Activated CD4-positive, alpha-beta T cell treated with anti-CD3 and anti-CD28 coated beads for 36 hours (primary cell): ENCODE data around the gene CACFD1. TPM values are rescaled to one million over a fixed set of nuclear protein-coding genes. Genes with fewer than 3 reads are reported as not detected.

Experiments used
- ATAC-seq: fragments of 200-7000 bp; cut with Tn5 transposase; one replicate; pipeline ENCODE4 v1.10.0; 2021; ENCODE audit warnings: mild to moderate bottlenecking, moderate library complexity
- CTCF ChIA-PET: fragments of 350-600 bp; sonication (Branson Sonifier 250); formaldehyde crosslinking; loops from one replicate; lab custom pipeline; 2021; ENCODE audit warnings: antibody characterized with exemption; lab: Charles Lee
- POLR2A ChIA-PET: fragments of 350-600 bp; sonication (Branson Sonifier 250); formaldehyde crosslinking; loops from one replicate; lab custom pipeline; 2021; ENCODE audit warnings: antibody characterized with exemption, inconsistent platforms; lab: Charles Lee
- DNase-seq: peaks from one replicate; pipeline ENCODE4 v3.0.0-alpha.2; 2020
- H3K27ac Mint-ChIP-seq: one replicate; pipeline ENCODE4 v1.8.0; 2021; ENCODE audit warnings: mixed read lengths
- H3K27me3 Mint-ChIP-seq: one replicate; pipeline ENCODE4 v1.8.0; 2021; ENCODE audit warnings: mixed read lengths
- H3K36me3 Mint-ChIP-seq: one replicate; pipeline ENCODE4 v1.8.0; 2021; ENCODE audit warnings: low read depth, mixed read lengths
- H3K4me1 Mint-ChIP-seq: one replicate; pipeline ENCODE4 v1.8.0; 2021; ENCODE audit warnings: mixed read lengths
- H3K4me3 Mint-ChIP-seq: one replicate; pipeline ENCODE4 v1.8.0; 2021; ENCODE audit warnings: mild to moderate bottlenecking, moderate library complexity, mixed read lengths
- H3K9me3 Mint-ChIP-seq: one replicate; pipeline ENCODE4 v1.8.0; 2021; ENCODE audit warnings: low read depth, mixed read lengths
- intact Hi-C, 2 experiments: fragments of 100-400 bp; cut with DNase I in 1 of 2; cut with micrococcal nuclease in 1 of 2; formaldehyde crosslinking; loops; one replicate each; pipeline versions ENCODE4 v1.14.2 to v1.15.1; 2022 to 2024; cut with DNase I, micrococcal nuclease
- total RNA-seq, 2 experiments: library from RNA; stranded (reverse); gene quantifications; one replicate each; pipeline ENCODE4 v1.2.3, GENCODE V29; 2021

Gene CACFD1
- total RNA-seq, 2 experiments from 2014 or later = 0.87 to 0.90 TPM

- H3K36me3 Mint-ChIP-seq = no peaks in the 10 kb centered on the region
- no peak overlapping the region for H3K4me3 Mint-ChIP-seq
- H3K27me3 Mint-ChIP-seq = no peaks in the 10 kb centered on the region
- peaks cover 19% of the 10 kb centered on the region for H3K4me1 Mint-ChIP-seq
- no peak overlapping the region for H3K27ac Mint-ChIP-seq
- intact Hi-C loops = no loop called here
- ATAC-seq = no peak
- CTCF ChIA-PET = interaction anchor here (0.7 kb wide), 1 partner anchor 127 kb away, joined by 3 read pairs; no protein-coding TSS in a partner anchor
- DNase-seq = no peak
- peaks cover 3% of the 10 kb centered on the region for H3K9me3 Mint-ChIP-seq
- POLR2A ChIA-PET = no interaction called here
Observed at GRCh38 chr9:133507246-133507965, 47.6 kb downstream of the CACFD1 start.

GRCh38 chr9:133508046-133508445, 48.3 kb downstream of the CACFD1 start:
- ChIA-PET CTCF (interaction anchor here (0.7 to 1.5 kb wide), 2 partner anchors 10 to 126 kb away, joined by 3 read pairs; no protein-coding TSS in a partner anchor), POLR2A (no interaction called here)
- Mint-ChIP-seq H3K27me3 (no peaks in the 10 kb centered on the region), H3K4me3 (no peak overlapping the region), H3K27ac (no peak overlapping the region), H3K36me3 (no peaks in the 10 kb centered on the region), H3K4me1 (peaks cover 19% of the 10 kb centered on the region), H3K9me3 (no peaks in the 10 kb centered on the region)
- intact Hi-C loops = no loop called here
- ATAC-seq = no peak
- DNase-seq = no peak

- peak overlapping the region; percentile 39 for H3K27ac Mint-ChIP-seq
Observed at GRCh38 chr9:133509179-133510083, 49.7 kb downstream of the CACFD1 start.

GRCh38 chr9:133510926-133511505, 51.2 kb downstream of the CACFD1 start:
- no peak for DNase-seq
- intact Hi-C loops = no loop called here
- CTCF ChIA-PET = no interaction called here
- no peak for ATAC-seq
- Mint-ChIP-seq H3K27me3 (no peaks in the 10 kb centered on the region), H3K36me3 (no peaks in the 10 kb centered on the region), H3K4me3 (no peak overlapping the region), H3K9me3 (no peaks in the 10 kb centered on the region), H3K4me1 (peaks cover 19% of the 10 kb centered on the region), H3K27ac (no peak overlapping the region)
- POLR2A ChIA-PET = no interaction called here

More at GRCh38 chr9:133509179-133510083, 49.7 kb downstream of the CACFD1 start:
- H3K4me3 Mint-ChIP-seq = peak overlapping the region; percentile 12
- H3K9me3 Mint-ChIP-seq = no peaks in the 10 kb centered on the region
- intact Hi-C loops = no loop called here
- peaks cover 19% of the 10 kb centered on the region for H3K4me1 Mint-ChIP-seq
- no peaks in the 10 kb centered on the region for H3K36me3 Mint-ChIP-seq
- ATAC-seq = peak; percentile 42
- no peaks in the 10 kb centered on the region for H3K27me3 Mint-ChIP-seq
- ChIA-PET CTCF (interaction anchor here (0.6 to 1.5 kb wide), 3 partner anchors 11 to 272 kb away, joined by 3 read pairs; no protein-coding TSS in a partner anchor), POLR2A (no interaction called here)
- DNase-seq = peak; percentile 30

- POLR2A ChIA-PET = no interaction called here
- CTCF ChIA-PET = no interaction called here
- Mint-ChIP-seq H3K9me3 (no peaks in the 10 kb centered on the region), H3K36me3 (no peaks in the 10 kb centered on the region), H3K4me3 (no peak overlapping the region), H3K4me1 (peaks cover 19% of the 10 kb centered on the region), H3K27me3 (no peaks in the 10 kb centered on the region), H3K27ac (no peak overlapping the region)
- intact Hi-C loops = no loop called here
- no peak for ATAC-seq
- no peak for DNase-seq
Observed at GRCh38 chr9:133511607-133512006, 51.8 kb downstream of the CACFD1 start.

GRCh38 chr9:133512253-133513213, 52.8 kb downstream of the CACFD1 start:
- no peaks in the 10 kb centered on the region for H3K9me3 Mint-ChIP-seq
- ChIA-PET CTCF (no interaction called here), POLR2A (no interaction called here)
- H3K27ac Mint-ChIP-seq = no peak overlapping the region
- H3K27me3 Mint-ChIP-seq = no peaks in the 10 kb centered on the region
- no peak for DNase-seq
- H3K4me3 Mint-ChIP-seq = no peak overlapping the region
- peaks cover 18% of the 10 kb centered on the region for H3K4me1 Mint-ChIP-seq
- no peaks in the 10 kb centered on the region for H3K36me3 Mint-ChIP-seq
- intact Hi-C loops = no loop called here
- ATAC-seq = no peak

- DNase-seq (no peak), ATAC-seq (no peak)
- Mint-ChIP-seq H3K27ac (no peak overlapping the region), H3K9me3 (no peaks in the 10 kb centered on the region), H3K27me3 (no peaks in the 10 kb centered on the region), H3K4me3 (no peak overlapping the region), H3K36me3 (no peaks in the 10 kb centered on the region), H3K4me1 (peaks cover 13% of the 10 kb centered on the region)
- ChIA-PET POLR2A (no interaction called here), CTCF (no interaction called here)
- intact Hi-C loops = no loop called here
Observed at GRCh38 chr9:133513214-133514100, 53.7 kb downstream of the CACFD1 start.

GRCh38 chr9:133514460-133515239, 54.9 kb downstream of the CACFD1 start:
- Mint-ChIP-seq H3K9me3 (no peaks in the 10 kb centered on the region), H3K4me1 (peaks cover 3% of the 10 kb centered on the region), H3K27me3 (no peaks in the 10 kb centered on the region), H3K27ac (no peak overlapping the region), H3K4me3 (no peak overlapping the region), H3K36me3 (no peaks in the 10 kb centered on the region)
- DNase-seq (no peak), ATAC-seq (no peak)
- ChIA-PET CTCF (no interaction called here), POLR2A (no interaction called here)
- intact Hi-C loops = no loop called here

- no peak overlapping the region for H3K4me3 Mint-ChIP-seq
- ChIA-PET CTCF (no interaction called here), POLR2A (no interaction called here)
- H3K36me3 Mint-ChIP-seq = no peaks in the 10 kb centered on the region
- intact Hi-C loops = no loop called here
- H3K27ac Mint-ChIP-seq = no peak overlapping the region
- H3K4me1 Mint-ChIP-seq = no peaks in the 10 kb centered on the region
- no peaks in the 10 kb centered on the region for H3K27me3 Mint-ChIP-seq
- ATAC-seq (no peak), DNase-seq (no peak)
- no peaks in the 10 kb centered on the region for H3K9me3 Mint-ChIP-seq
Observed at GRCh38 chr9:133515240-133515610, 55.4 kb downstream of the CACFD1 start.
